ENCODE results near the gene ACADVL.

The ACADVL gene

GRCh38 chr17:7258731-7259554 lies 39.2 kb downstream of the ACADVL start:
- no peak overlapping the region for H3K27ac Mint-ChIP-seq
- H3K4me3 Mint-ChIP-seq: no peak overlapping the region
- H3K4me1 Mint-ChIP-seq (ENCODE audit: low read depth): peaks cover 46% of the 10 kb centered on the region
- peaks cover 36% of the 10 kb centered on the region for H3K36me3 Mint-ChIP-seq (ENCODE audit: low read depth)
- H3K27me3 Mint-ChIP-seq: peaks cover 14% of the 10 kb centered on the region
- no peaks in the 10 kb centered on the region for H3K9me3 Mint-ChIP-seq

- Mint-ChIP-seq H3K27me3 (peaks cover 16% of the 10 kb centered on the region), H3K27ac (no peak overlapping the region), H3K4me3 (no peak overlapping the region), H3K36me3 (ENCODE audit: low read depth) (peaks cover 30% of the 10 kb centered on the region), H3K9me3 (no peaks in the 10 kb centered on the region), H3K4me1 (ENCODE audit: low read depth) (peaks cover 46% of the 10 kb centered on the region)
These were observed 39.8 kb downstream of the ACADVL start for GRCh38 chr17:7259555-7259889.

GRCh38 chr17:7260151-7260550 lies 40.4 kb downstream of the ACADVL start:
- no peak overlapping the region for H3K4me3 Mint-ChIP-seq
- H3K27me3 Mint-ChIP-seq: peaks cover 16% of the 10 kb centered on the region

GRCh38 chr17:7260651-7261378 lies 41.1 kb downstream of the ACADVL start:
- peaks cover 24% of the 10 kb centered on the region for H3K36me3 Mint-ChIP-seq (ENCODE audit: low read depth)
- no peak overlapping the region for H3K27ac Mint-ChIP-seq
- no peaks in the 10 kb centered on the region for H3K9me3 Mint-ChIP-seq
- peaks cover 41% of the 10 kb centered on the region for H3K4me1 Mint-ChIP-seq (ENCODE audit: low read depth)
- peaks cover 16% of the 10 kb centered on the region for H3K27me3 Mint-ChIP-seq
- H3K4me3 Mint-ChIP-seq: peak overlapping the region; percentile 41

More at GRCh38 chr17:7260151-7260550, 40.4 kb downstream of the ACADVL start:
- Mint-ChIP-seq H3K9me3 (no peaks in the 10 kb centered on the region), H3K27ac (no peak overlapping the region), H3K4me1 (ENCODE audit: low read depth) (peaks cover 41% of the 10 kb centered on the region), H3K36me3 (ENCODE audit: low read depth) (peaks cover 24% of the 10 kb centered on the region)

GRCh38 chr17:7261379-7262191 lies 41.8 kb downstream of the ACADVL start:
- H3K4me1 Mint-ChIP-seq (ENCODE audit: low read depth): peaks cover 36% of the 10 kb centered on the region
- H3K27me3 Mint-ChIP-seq: peaks cover 16% of the 10 kb centered on the region
- no peaks in the 10 kb centered on the region for H3K9me3 Mint-ChIP-seq
- H3K4me3 Mint-ChIP-seq: peak overlapping the region; percentile 65
- peaks cover 20% of the 10 kb centered on the region for H3K36me3 Mint-ChIP-seq (ENCODE audit: low read depth)
- peak overlapping the region; percentile 71 for H3K27ac Mint-ChIP-seq

GRCh38 chr17:7262192-7262934 lies 42.6 kb downstream of the ACADVL start, which contains the start of gene CLDN7:
CLDN7 (minus strand) TSS chr17:7262478; CDS start chr17:7262043, 435 bp downstream.
- peaks cover 33% of the 10 kb centered on the region for H3K4me1 Mint-ChIP-seq (ENCODE audit: low read depth)
- peak within 1 kb of the TSS; percentile 71 for H3K27ac Mint-ChIP-seq
- H3K4me3 Mint-ChIP-seq: peak within 1 kb of the TSS; percentile 67
- H3K27me3 Mint-ChIP-seq: peaks cover 19% of the 10 kb centered on the region
- H3K36me3 Mint-ChIP-seq (ENCODE audit: low read depth): peaks cover 13% of the 10 kb centered on the region
- H3K9me3 Mint-ChIP-seq: no peaks in the 10 kb centered on the region

- peaks cover 19% of the 10 kb centered on the region for H3K27me3 Mint-ChIP-seq
- H3K4me1 Mint-ChIP-seq (ENCODE audit: low read depth): peaks cover 33% of the 10 kb centered on the region
- H3K9me3 Mint-ChIP-seq: no peaks in the 10 kb centered on the region
- peaks cover 11% of the 10 kb centered on the region for H3K36me3 Mint-ChIP-seq (ENCODE audit: low read depth)
- H3K27ac Mint-ChIP-seq: peak overlapping the region; percentile 49
- peak overlapping the region; percentile 67 for H3K4me3 Mint-ChIP-seq
These were observed 43.4 kb downstream of the ACADVL start for GRCh38 chr17:7262935-7263800.

- H3K36me3 Mint-ChIP-seq (ENCODE audit: low read depth): peaks cover 8% of the 10 kb centered on the region
- H3K9me3 Mint-ChIP-seq: no peaks in the 10 kb centered on the region
- H3K27ac Mint-ChIP-seq: no peak overlapping the region
- no peak overlapping the region for H3K4me3 Mint-ChIP-seq
- H3K27me3 Mint-ChIP-seq: peaks cover 19% of the 10 kb centered on the region
- H3K4me1 Mint-ChIP-seq (ENCODE audit: low read depth): peaks cover 33% of the 10 kb centered on the region
These were observed 44.0 kb downstream of the ACADVL start for GRCh38 chr17:7263801-7264078.

GRCh38 chr17:7266784-7267183 lies 47.0 kb downstream of the ACADVL start:
- peaks cover 23% of the 10 kb centered on the region for H3K4me1 Mint-ChIP-seq (ENCODE audit: low read depth)
- H3K36me3 Mint-ChIP-seq (ENCODE audit: low read depth): no peaks in the 10 kb centered on the region
- H3K9me3 Mint-ChIP-seq: no peaks in the 10 kb centered on the region
- H3K27me3 Mint-ChIP-seq: peaks cover 23% of the 10 kb centered on the region
- H3K4me3 Mint-ChIP-seq: no peak overlapping the region
- no peak overlapping the region for H3K27ac Mint-ChIP-seq
